Kidney epithelial cell (primary cell): ENCODE results near the gene DNMT3L. TPM values are rescaled to one million over a fixed set of nuclear protein-coding genes. Genes with fewer than 3 reads are reported as not detected.
A peak's percentile ranks its signal among the peaks of the same experiment; 100 is the strongest.

Experiments used
- DNase-seq: peaks from one replicate; pipeline ENCODE4 v3.0.0-alpha.2; 2010; ENCODE audit warnings: low read depth
- H3K27me3 ChIP-seq: 2 replicates; pipeline ENCODE4 v1.6.0; 2011; ENCODE audit warnings: low read length; ENCODE audit not compliant: control insufficient read depth, insufficient read depth
- H3K36me3 ChIP-seq: 2 replicates; pipeline ENCODE4 v1.5.1; 2011; ENCODE audit warnings: low read length; ENCODE audit not compliant: control insufficient read depth, insufficient read depth
- H3K4me3 ChIP-seq: 2 replicates; pipeline ENCODE4 v1.5.1; 2011; ENCODE audit warnings: low read depth, mild to moderate bottlenecking, control low read depth, low read length
- total RNA-seq: library from RNA; depleted of rRNA; stranded (reverse); fragments of >200 nt; gene quantifications from 2 replicates; pipeline ENCODE4 v1.2.3, GENCODE V29; 2015
- TF ChIP-seq, protein P1 (sequence below): IDR thresholded peaks from 2 replicates; pipeline ENCODE4 v1.5.1; 2011; ENCODE audit warnings: mild to moderate bottlenecking, moderate library complexity, low read length, control low read depth, inconsistent platforms; ENCODE audit not compliant: insufficient read depth, poor library complexity, severe bottlenecking

DNMT3L gene
- not detected in 2 replicates for total RNA-seq

DNA sequence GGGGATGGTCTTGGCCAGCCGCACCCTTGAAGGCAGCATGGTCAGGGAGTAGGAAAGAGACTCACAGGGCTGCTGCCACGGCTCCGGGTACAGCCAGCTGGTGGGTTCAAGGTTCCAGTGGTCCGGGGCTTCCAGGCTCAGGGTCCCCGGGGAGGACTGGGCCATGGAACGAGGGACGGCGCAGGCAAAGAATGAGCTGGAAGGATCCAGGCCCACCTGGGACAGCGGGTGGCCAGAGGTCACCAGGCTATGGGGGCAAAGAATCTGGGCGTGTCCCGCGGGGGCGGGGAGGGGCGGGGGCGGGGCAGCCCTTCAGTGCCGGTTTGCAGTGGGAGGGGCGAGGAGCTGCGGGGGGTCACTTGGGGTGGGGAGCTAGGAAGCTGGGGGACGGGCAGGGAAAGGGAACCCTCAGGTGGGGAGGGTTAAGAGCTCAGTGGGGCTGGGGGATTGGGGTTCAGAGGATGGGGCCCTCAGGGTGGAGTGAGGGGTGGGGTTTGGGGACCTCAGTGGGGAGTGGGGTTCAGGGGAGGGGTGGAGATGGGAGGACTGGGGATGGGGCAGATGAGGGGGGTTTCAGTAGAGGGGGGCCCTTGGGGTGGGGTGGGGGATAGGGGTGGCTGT, at the start of gene DNMT3L:
Gene DNMT3L, minus strand, starts transcription at position 223 of the 621 bp plus-strand sequence. CDS start 638 bp downstream, outside the sequence.
- DNase-seq, result no peak
- H3K27me3 ChIP-seq, result peaks cover 12% of the 10 kb centered on the region
- H3K4me3 ChIP-seq, result no peak within 1 kb of the TSS
- no peaks in the 10 kb centered on the region for H3K36me3 ChIP-seq
- TF ChIP-seq, protein P1, sequence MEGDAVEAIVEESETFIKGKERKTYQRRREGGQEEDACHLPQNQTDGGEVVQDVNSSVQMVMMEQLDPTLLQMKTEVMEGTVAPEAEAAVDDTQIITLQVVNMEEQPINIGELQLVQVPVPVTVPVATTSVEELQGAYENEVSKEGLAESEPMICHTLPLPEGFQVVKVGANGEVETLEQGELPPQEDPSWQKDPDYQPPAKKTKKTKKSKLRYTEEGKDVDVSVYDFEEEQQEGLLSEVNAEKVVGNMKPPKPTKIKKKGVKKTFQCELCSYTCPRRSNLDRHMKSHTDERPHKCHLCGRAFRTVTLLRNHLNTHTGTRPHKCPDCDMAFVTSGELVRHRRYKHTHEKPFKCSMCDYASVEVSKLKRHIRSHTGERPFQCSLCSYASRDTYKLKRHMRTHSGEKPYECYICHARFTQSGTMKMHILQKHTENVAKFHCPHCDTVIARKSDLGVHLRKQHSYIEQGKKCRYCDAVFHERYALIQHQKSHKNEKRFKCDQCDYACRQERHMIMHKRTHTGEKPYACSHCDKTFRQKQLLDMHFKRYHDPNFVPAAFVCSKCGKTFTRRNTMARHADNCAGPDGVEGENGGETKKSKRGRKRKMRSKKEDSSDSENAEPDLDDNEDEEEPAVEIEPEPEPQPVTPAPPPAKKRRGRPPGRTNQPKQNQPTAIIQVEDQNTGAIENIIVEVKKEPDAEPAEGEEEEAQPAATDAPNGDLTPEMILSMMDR, result no peak

DNA sequence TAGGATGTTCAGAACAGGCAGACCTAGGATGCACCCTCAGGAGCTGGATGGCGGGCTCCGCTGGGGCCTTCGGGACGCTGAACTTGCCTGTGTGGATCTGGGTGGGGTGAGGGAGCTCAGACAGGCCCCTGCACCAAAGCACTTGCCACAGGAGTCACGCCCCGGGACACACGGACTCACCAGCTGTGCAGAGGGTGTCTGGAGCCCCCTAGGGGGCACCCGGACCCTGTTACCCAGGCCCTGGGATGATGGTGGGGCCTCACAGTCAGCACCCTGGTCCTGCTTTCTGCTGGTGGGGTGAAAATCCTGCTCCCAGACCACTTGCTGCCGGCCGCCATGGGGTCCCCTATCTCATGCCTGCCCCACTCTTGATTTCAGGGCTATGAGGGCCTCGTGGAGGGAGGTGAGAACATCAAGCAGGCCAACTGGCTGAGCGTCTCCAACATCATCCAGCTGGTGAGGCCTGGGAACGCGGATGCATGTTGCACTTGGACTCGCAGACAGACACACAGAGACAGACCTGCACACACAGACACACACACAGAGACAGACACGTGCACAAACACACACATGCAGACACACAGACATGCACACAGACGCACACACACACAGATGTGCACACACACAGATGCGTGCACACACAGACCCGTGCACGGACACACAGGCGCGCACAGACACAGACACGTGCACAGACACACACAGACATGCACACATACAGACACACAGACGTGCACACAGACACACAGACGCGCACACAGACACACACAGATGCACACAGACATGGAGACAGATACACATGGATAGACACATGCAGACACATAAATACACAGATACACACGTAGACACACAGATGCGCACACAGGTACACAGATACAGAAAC, 49.2 kb upstream of the DNMT3L start:
- TF ChIP-seq, protein P1, result no peak
- no peak for DNase-seq
- Histone ChIP-seq H3K27me3 (no peaks in the 10 kb centered on the region), H3K4me3 (no peak overlapping the region), H3K36me3 (no peaks in the 10 kb centered on the region)

DNA sequence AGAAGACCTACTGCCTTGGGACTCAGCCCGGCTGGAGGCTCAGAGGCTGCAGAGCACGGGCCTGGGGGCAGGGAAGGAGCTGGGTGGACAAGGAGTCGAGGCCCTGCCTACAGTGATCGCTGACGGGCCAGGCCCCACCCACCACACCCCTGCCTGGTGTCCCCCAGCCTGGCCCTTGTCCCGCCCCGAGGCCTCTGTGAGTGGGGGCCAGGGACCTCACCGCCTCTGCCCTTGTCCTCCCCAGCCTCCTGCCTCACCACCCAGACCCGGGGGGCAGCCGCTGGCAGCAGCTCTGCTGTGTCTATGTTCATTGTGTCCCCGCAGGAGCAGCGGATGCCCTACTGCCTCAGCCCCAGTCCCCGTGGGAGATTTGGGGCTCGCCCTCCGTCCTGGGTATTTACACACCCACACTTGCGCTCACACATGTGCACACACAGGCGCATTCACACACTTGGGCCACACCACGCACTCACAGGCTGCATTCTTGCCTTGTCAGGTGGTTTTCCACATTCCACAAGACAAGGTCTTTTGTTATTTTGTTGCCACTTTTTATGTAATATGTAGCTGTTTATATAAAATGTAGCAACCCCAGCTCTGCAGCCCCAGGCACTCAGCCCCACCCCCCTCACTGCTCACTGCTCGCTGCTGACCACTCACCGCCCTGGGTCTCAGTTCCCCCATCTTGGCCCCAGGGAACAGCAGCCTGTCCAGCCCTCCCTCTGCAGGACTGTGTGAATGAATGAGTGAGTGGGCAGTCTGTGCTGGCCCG, 45.4 kb upstream of the DNMT3L start:
- DNase-seq, result no peak

DNA sequence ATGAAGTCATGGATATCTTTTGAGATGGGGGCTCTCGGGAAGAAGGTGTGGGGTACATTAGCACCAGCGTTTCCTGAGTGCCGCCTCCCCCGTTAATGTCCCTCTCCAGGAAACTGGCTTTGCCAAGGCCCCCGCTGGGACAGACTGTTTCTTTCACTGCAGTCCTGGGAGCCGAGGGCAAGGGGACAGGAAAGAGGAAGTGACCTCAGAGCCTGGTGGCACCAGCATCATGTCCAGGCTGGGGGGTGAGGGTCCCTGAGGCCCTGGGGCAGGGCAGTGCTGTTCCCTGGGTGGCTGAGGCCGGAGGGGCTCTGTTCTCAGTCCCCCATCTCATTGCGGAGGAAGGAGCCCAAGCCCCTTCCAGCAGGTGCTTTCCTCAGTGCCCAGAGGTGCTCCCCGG, 44.0 kb upstream of the DNMT3L start:
- DNase-seq, result no peak
- H3K27me3 ChIP-seq, result no peaks in the 10 kb centered on the region
- TF ChIP-seq, protein P1, result no peak
- no peaks in the 10 kb centered on the region for H3K36me3 ChIP-seq
- H3K4me3 ChIP-seq, result no peak overlapping the region

More for the DNA sequence above, 45.4 kb upstream of the DNMT3L start:
- Histone ChIP-seq H3K4me3 (no peak overlapping the region), H3K27me3 (no peaks in the 10 kb centered on the region), H3K36me3 (no peaks in the 10 kb centered on the region)
- TF ChIP-seq, protein P1, result no peak

DNA sequence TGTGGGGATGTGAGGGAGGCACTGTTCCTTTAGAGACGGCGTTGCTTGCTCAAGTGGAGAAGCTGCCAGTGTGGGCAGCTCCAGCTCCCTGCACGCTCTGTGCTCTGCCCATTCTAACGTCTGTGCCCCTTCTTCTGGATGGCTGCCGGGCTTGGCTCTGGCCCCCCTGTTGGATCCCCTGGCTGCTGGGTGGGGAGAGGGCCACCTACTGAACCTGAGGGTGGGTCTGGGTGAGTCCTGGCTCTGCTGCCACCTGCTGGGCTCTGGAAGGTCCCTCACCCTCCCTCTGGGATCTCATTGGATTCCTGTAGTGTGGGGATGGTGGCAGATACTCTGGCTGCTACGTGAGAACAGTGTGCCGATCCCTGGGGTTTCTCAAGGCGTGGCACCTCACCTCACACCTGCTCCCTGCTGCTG, 43.2 kb upstream of the DNMT3L start:
- no peak overlapping the region for H3K4me3 ChIP-seq
- TF ChIP-seq, protein P1, result peak; percentile 84
- no peaks in the 10 kb centered on the region for H3K36me3 ChIP-seq
- H3K27me3 ChIP-seq, result no peaks in the 10 kb centered on the region
- no peak for DNase-seq
